Thoracic aorta (tissue), 2 donors: ENCODE results near the gene ZNF142. TPM values are rescaled to one million over a fixed set of nuclear protein-coding genes. Genes with fewer than 3 reads are reported as not detected.

Experiments used
- ATAC-seq: fragments of 150-250 bp; one replicate; pipeline ENCODE4 v1.8.0; 2017; ENCODE audit warnings: low read depth; ENCODE audit not compliant: insufficient number of reproducible peaks, low FRiP score
- DNase-seq: peaks from one replicate; pipeline ENCODE4 v3.0.0-alpha.2; 2020; ENCODE audit warnings: low spot score
- H3K27ac ChIP-seq, 2 donors: fragments of 200-600 bp; sonication (generic); 1 replicate in 1 of 2; 2 replicates in 1 of 2; pipeline ENCODE4 v1.5.1; 2016; ENCODE audit warnings: mild to moderate bottlenecking in 2 of 2, moderate library complexity in 2 of 2
- H3K27me3 ChIP-seq: fragments of 200-600 bp; sonication (generic); replicated peaks from 2 replicates; pipeline ENCODE4 v1.6.0; 2016; ENCODE audit warnings: mild to moderate bottlenecking; ENCODE audit not compliant: insufficient read depth
- H3K36me3 ChIP-seq: fragments of 200-600 bp; sonication (generic); one replicate; pipeline ENCODE4 v1.5.1; 2016
- H3K4me1 ChIP-seq, 2 donors: fragments of 200-600 bp; sonication (generic); 1 replicate in 1 of 2; 2 replicates in 1 of 2; pipeline versions ENCODE4 v1.5.1 to v1.6.0; 2016; ENCODE audit warnings: low read depth in 2 of 2, mild to moderate bottlenecking in 1 of 2; ENCODE audit not compliant: control insufficient read depth in 1 of 2
- H3K4me3 ChIP-seq: fragments of 200-600 bp; sonication (generic); 2 replicates; pipeline ENCODE4 v1.5.1; 2016; ENCODE audit warnings: mild to moderate bottlenecking
- H3K9me3 ChIP-seq: fragments of 200-600 bp; sonication (generic); 2 replicates; pipeline ENCODE4 v1.5.1; 2016
- CTCF ChIP-seq: fragments of 200-600 bp; sonication (generic); IDR thresholded peaks from one replicate; pipeline ENCODE4 v1.5.1; 2019; ENCODE audit warnings: antibody characterized with exemption
- total RNA-seq, 2 donors: library from RNA; depleted of rRNA; stranded (reverse); fragments of >200 nt; gene quantifications; one replicate each; pipeline versions ENCODE4 v1.1.0 to v1.2.3, GENCODE V29; 2016

The ZNF142 gene
- total RNA-seq, 2 donors from 2014 or later: 27.9 to 47.9 TPM

DNA sequence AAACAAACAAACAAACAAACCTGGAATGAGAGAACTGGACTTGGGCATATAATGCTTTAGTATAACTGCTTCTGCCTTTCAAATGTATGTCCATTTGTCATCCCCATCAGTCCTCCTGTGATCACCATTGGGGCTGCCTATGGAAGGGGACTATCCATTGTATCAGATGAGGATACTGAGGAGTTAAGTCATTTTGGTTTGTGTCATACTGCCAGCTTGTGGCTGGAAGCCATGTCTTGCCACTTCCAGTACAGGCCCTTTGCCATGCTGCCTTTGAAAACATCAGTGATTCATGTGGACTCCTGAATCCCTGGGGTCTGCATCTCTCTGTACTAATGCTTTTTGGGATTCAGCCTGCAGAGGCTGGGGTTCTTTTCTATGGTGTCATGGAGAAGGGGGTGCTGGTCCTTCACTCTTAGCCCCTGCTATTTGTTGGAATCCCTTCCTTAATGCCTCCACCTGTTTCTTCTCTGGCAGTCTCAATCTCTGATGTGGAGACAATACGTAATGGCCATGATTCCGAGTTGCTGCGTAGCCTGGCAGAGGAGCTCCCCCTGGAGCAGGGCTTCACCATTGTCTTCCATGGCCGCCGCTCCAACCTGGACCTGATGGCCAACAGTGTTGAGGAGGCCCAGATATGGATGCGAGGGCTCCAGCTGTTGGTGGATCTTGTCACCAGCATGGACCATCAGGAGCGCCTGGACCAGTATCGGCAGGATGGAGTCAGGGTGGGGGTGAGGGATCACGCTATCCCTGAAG lies 41.1 kb downstream of the ZNF142 start:
- DNase-seq (no peak), ATAC-seq (no peak)
- no peaks in the 10 kb centered on the region for H3K9me3 ChIP-seq
- H3K4me1 ChIP-seq: no peaks in the 10 kb centered on the region
- no peak overlapping the region for H3K4me3 ChIP-seq
- H3K27ac ChIP-seq: no peak overlapping the region
- H3K36me3 ChIP-seq: no peaks in the 10 kb centered on the region
- no peaks in the 10 kb centered on the region for H3K27me3 ChIP-seq
- TF ChIP-seq CTCF: no peak

- no peak for DNase-seq
- TF ChIP-seq CTCF: no peak
Measured at GRCh38 chr2:218615868-218616315, 43.5 kb downstream of the ZNF142 start.

GRCh38 chr2:218607436-218608115 lies 51.8 kb downstream of the ZNF142 start, which contains the start of gene PLCD4:
TSS of gene PLCD4 (plus strand) at chr2:218607899. CDS start at chr2:218615740, 7,841 bp downstream.
- H3K4me1 ChIP-seq: peaks cover 3 to 18% of the 10 kb centered on the region in 2 donors
- peak within 1 kb of the TSS; percentile 57 for H3K4me3 ChIP-seq
- ATAC-seq (peak; percentile 53), DNase-seq (peak; percentile 10)
- H3K27me3 ChIP-seq: no peaks in the 10 kb centered on the region
- no peaks in the 10 kb centered on the region for H3K9me3 ChIP-seq
- peak within 1 kb of the TSS; percentile 29 to 49 for H3K27ac ChIP-seq
- H3K36me3 ChIP-seq: no peaks in the 10 kb centered on the region
- TF ChIP-seq CTCF: no peak

More at GRCh38 chr2:218615868-218616315, 43.5 kb downstream of the ZNF142 start:
- H3K27me3 ChIP-seq: no peaks in the 10 kb centered on the region
- H3K9me3 ChIP-seq: no peaks in the 10 kb centered on the region
- no peaks in the 10 kb centered on the region for H3K36me3 ChIP-seq
- no peak for ATAC-seq
- H3K4me3 ChIP-seq: no peak overlapping the region
- no peaks in the 10 kb centered on the region for H3K4me1 ChIP-seq
- no peak overlapping the region for H3K27ac ChIP-seq

GRCh38 chr2:218605432-218605831 lies 54.0 kb downstream of the ZNF142 start:
- Histone ChIP-seq H3K9me3 (no peaks in the 10 kb centered on the region), H3K36me3 (no peaks in the 10 kb centered on the region), H3K27ac (no peak overlapping the region), H3K27me3 (no peaks in the 10 kb centered on the region), H3K4me1 (peaks cover 3 to 18% of the 10 kb centered on the region in 2 donors), H3K4me3 (no peak overlapping the region)
- ATAC-seq: no peak
- no peak for DNase-seq
- TF ChIP-seq CTCF: no peak

Other genes with a start within 250 kb of the ZNF142 start
- 1 to 10 TPM in 1 of 2 donors, not detected in 1; 3.6 TPM for gene VIL1, start 240.5 kb downstream of the ZNF142 start, total RNA-seq
- 10 to 100 TPM; 10.2 to 18.6 TPM for gene USP37, start 91.3 kb downstream of the ZNF142 start, total RNA-seq
- gene CNOT9, start 90.8 kb downstream of the ZNF142 start, total RNA-seq: 10 to 100 TPM; 33.7 to 59.5 TPM
- gene PLCD4, start 51.7 kb downstream of the ZNF142 start, total RNA-seq: 1 to 10 TPM; 1.6 to 8.3 TPM
- gene BCS1L, start 60 bp upstream of the ZNF142 start, total RNA-seq: 10 to 100 TPM; 30.2 to 40.1 TPM
- 10 to 100 TPM; 19.0 to 30.3 TPM for gene RNF25, start 12.4 kb upstream of the ZNF142 start, total RNA-seq
- gene STK36, start 12.5 kb upstream of the ZNF142 start, total RNA-seq: 10 to 100 TPM; 26.0 to 55.4 TPM
- 10 to 100 TPM; 10.8 to 24.1 TPM for gene TTLL4, start 51.2 kb upstream of the ZNF142 start, total RNA-seq
- gene CYP27A1, start 122.5 kb upstream of the ZNF142 start, total RNA-seq: 10 to 100 TPM; 31.6 to 37.8 TPM
- gene PRKAG3, start 172.2 kb upstream of the ZNF142 start, total RNA-seq: under 1 TPM in 1 of 2 donors, not detected in 1; 0.28 TPM
- 1 to 10 TPM in 1 of 2 donors, under 1 TPM in 1; 0.27 to 2.5 TPM for gene WNT6, start 200.2 kb upstream of the ZNF142 start, total RNA-seq
- gene WNT10A, start 221.2 kb upstream of the ZNF142 start, total RNA-seq: 1 to 10 TPM in 1 of 2 donors, not detected in 1; 1.6 TPM